ENCODE results near the gene TTC27. TPM values are rescaled to one million over a fixed set of nuclear protein-coding genes. Genes with fewer than 3 reads are reported as not detected.
A peak's percentile ranks its signal among the peaks of the same experiment; 100 is the strongest.
"Not testable (repeated sequence)": the region's sequence is repeated elsewhere in the genome, so short reads cannot be mapped to it uniquely, and the experiment has no call there.

The TTC27 gene
- polyA plus RNA-seq, 4 donors: 3.4 to 14.6 (median 8.1) TPM

- 45 to 65% (median 47%) methylated on average over 2 of the region's 2 CpGs for WGBS, 3 donors
- H3K4me3 ChIP-seq (ENCODE audit: low read depth in 1 of 3, low read length in 3 of 3): no peak overlapping the region
- no peak for FAIRE-seq
- peak; percentile 49 to 70 for DNase-seq
- H3K27ac ChIP-seq (ENCODE audit: low read depth in 1 of 3, low read length in 2 of 3): no peak overlapping the region
- H3K36me3 ChIP-seq (ENCODE audit: control insufficient read depth in 3 of 3, insufficient read depth in 2 of 3, low read depth in 1 of 3, low read length in 3 of 3): peaks cover under 1 to 19% (median 7%) of the 10 kb centered on the region in 3 donors
- H3K27me3 ChIP-seq (ENCODE audit: control insufficient read depth in 3 of 3, insufficient read depth in 3 of 3, low read length in 3 of 3): peaks cover 0 to 2% (median 0%) of the 10 kb centered on the region in 3 donors
- no peaks in the 10 kb centered on the region for H3K9me3 ChIP-seq (ENCODE audit: control insufficient read depth in 2 of 2, insufficient read depth in 1 of 2, low read depth in 1 of 2, low read length in 1 of 2)
- peaks cover 4 to 5% (median 4%) of the 10 kb centered on the region in 3 donors for H3K4me1 ChIP-seq (ENCODE audit: control insufficient read depth in 3 of 3, insufficient read depth in 2 of 3, low read depth in 1 of 3, low read length in 2 of 3)
Observed at GRCh38 chr2:32622570-32623310, 5.1 kb upstream of the TTC27 start.

GRCh38 chr2:32623311-32623706 lies 4.5 kb upstream of the TTC27 start:
- no peak for FAIRE-seq
- peaks cover 4 to 5% (median 4%) of the 10 kb centered on the region in 3 donors for H3K4me1 ChIP-seq (ENCODE audit: control insufficient read depth in 3 of 3, insufficient read depth in 2 of 3, low read depth in 1 of 3, low read length in 2 of 3)
- H3K4me3 ChIP-seq (ENCODE audit: low read depth in 1 of 3, low read length in 3 of 3): no peak overlapping the region
- peaks cover 0 to 2% (median 0%) of the 10 kb centered on the region in 3 donors for H3K27me3 ChIP-seq (ENCODE audit: control insufficient read depth in 3 of 3, insufficient read depth in 3 of 3, low read length in 3 of 3)
- H3K9me3 ChIP-seq (ENCODE audit: control insufficient read depth in 2 of 2, insufficient read depth in 1 of 2, low read depth in 1 of 2, low read length in 1 of 2): no peaks in the 10 kb centered on the region
- 89 to 93% (median 93%) methylated on average over 6 of the region's 6 CpGs for WGBS, 3 donors
- DNase-seq: no peak
- peaks cover 0 to 19% (median 7%) of the 10 kb centered on the region in 3 donors for H3K36me3 ChIP-seq (ENCODE audit: control insufficient read depth in 3 of 3, insufficient read depth in 2 of 3, low read depth in 1 of 3, low read length in 3 of 3)
- no peak overlapping the region for H3K27ac ChIP-seq (ENCODE audit: low read depth in 1 of 3, low read length in 2 of 3)

GRCh38 chr2:32624812-32625211 lies 3.0 kb upstream of the TTC27 start:
- 84 to 92% (median 91%) methylated on average over 3 of the region's 3 CpGs for WGBS, 3 donors
- no peak overlapping the region for H3K4me3 ChIP-seq (ENCODE audit: low read depth in 1 of 3, low read length in 3 of 3)
- peaks cover 4 to 10% (median 4%) of the 10 kb centered on the region in 3 donors for H3K4me1 ChIP-seq (ENCODE audit: control insufficient read depth in 3 of 3, insufficient read depth in 2 of 3, low read depth in 1 of 3, low read length in 2 of 3)
- DNase-seq (no peak), FAIRE-seq (no peak)
- H3K9me3 ChIP-seq (ENCODE audit: control insufficient read depth in 2 of 2, insufficient read depth in 1 of 2, low read depth in 1 of 2, low read length in 1 of 2): no peaks in the 10 kb centered on the region
- H3K27me3 ChIP-seq (ENCODE audit: control insufficient read depth in 3 of 3, insufficient read depth in 3 of 3, low read length in 3 of 3): peaks cover 0 to 2% (median 0%) of the 10 kb centered on the region in 3 donors
- peaks cover 0 to 15% (median 2%) of the 10 kb centered on the region in 3 donors for H3K36me3 ChIP-seq (ENCODE audit: control insufficient read depth in 3 of 3, insufficient read depth in 2 of 3, low read depth in 1 of 3, low read length in 3 of 3)
- H3K27ac ChIP-seq (ENCODE audit: low read depth in 1 of 3, low read length in 2 of 3): no peak overlapping the region

- Histone ChIP-seq H3K27me3 (ENCODE audit: control insufficient read depth in 3 of 3, insufficient read depth in 3 of 3, low read length in 3 of 3) (peaks cover 0 to 2% (median 0%) of the 10 kb centered on the region in 3 donors), H3K36me3 (ENCODE audit: control insufficient read depth in 3 of 3, insufficient read depth in 2 of 3, low read depth in 1 of 3, low read length in 3 of 3) (peaks cover 0 to 17% (median 4%) of the 10 kb centered on the region in 3 donors), H3K27ac (ENCODE audit: low read depth in 1 of 3, low read length in 2 of 3) (no peak overlapping the region), H3K4me1 (ENCODE audit: control insufficient read depth in 3 of 3, insufficient read depth in 2 of 3, low read depth in 1 of 3, low read length in 2 of 3) (peaks cover 4 to 10% (median 4%) of the 10 kb centered on the region in 3 donors), H3K4me3 (ENCODE audit: low read depth in 1 of 3, low read length in 3 of 3) (no peak overlapping the region), H3K9me3 (ENCODE audit: control insufficient read depth in 2 of 2, insufficient read depth in 1 of 2, low read depth in 1 of 2, low read length in 1 of 2) (no peaks in the 10 kb centered on the region)
- DNase-seq: no peak
- no peak for FAIRE-seq
- 67 to 73% (median 70%) methylated on average over 12 to 13 of the region's 13 CpGs for WGBS, 3 donors
Observed at GRCh38 chr2:32626639-32627221, 1.1 kb upstream of the TTC27 start.

GRCh38 chr2:32627441-32627813 lies 423 bp upstream of the TTC27 start:
- Histone ChIP-seq H3K36me3 (ENCODE audit: control insufficient read depth in 3 of 3, insufficient read depth in 2 of 3, low read depth in 1 of 3, low read length in 3 of 3) (peaks cover 0 to 13% (median 4%) of the 10 kb centered on the region in 3 donors), H3K27ac (ENCODE audit: low read depth in 1 of 3, low read length in 2 of 3) (peak overlapping the region; percentile 18 to 38 (median 34)), H3K4me1 (ENCODE audit: control insufficient read depth in 3 of 3, insufficient read depth in 2 of 3, low read depth in 1 of 3, low read length in 2 of 3) (peaks cover 2 to 7% (median 4%) of the 10 kb centered on the region in 3 donors), H3K27me3 (ENCODE audit: control insufficient read depth in 3 of 3, insufficient read depth in 3 of 3, low read length in 3 of 3) (peaks cover 0 to 2% (median 0%) of the 10 kb centered on the region in 3 donors), H3K4me3 (ENCODE audit: low read depth in 1 of 3, low read length in 3 of 3) (peak overlapping the region; percentile 13 to 100 (median 91)), H3K9me3 (ENCODE audit: control insufficient read depth in 2 of 2, insufficient read depth in 1 of 2, low read depth in 1 of 2, low read length in 1 of 2) (no peaks in the 10 kb centered on the region)
- FAIRE-seq (no peak), DNase-seq (peak in 1 of 2 donors; percentile 30)
- WGBS, 3 donors: 1% methylated on average over 16 of the region's 16 CpGs

GRCh38 chr2:32632089-32632488 lies 4.2 kb downstream of the TTC27 start:
- no peak overlapping the region for H3K27ac ChIP-seq (ENCODE audit: low read depth in 1 of 3, low read length in 2 of 3)
- no peak overlapping the region for H3K4me3 ChIP-seq (ENCODE audit: low read depth in 1 of 3, low read length in 3 of 3)
- FAIRE-seq (no peak), DNase-seq (no peak)
- H3K36me3 ChIP-seq (ENCODE audit: control insufficient read depth in 3 of 3, insufficient read depth in 2 of 3, low read depth in 1 of 3, low read length in 3 of 3): peaks cover 2 to 17% (median 4%) of the 10 kb centered on the region in 3 donors
- H3K27me3 ChIP-seq (ENCODE audit: control insufficient read depth in 3 of 3, insufficient read depth in 3 of 3, low read length in 3 of 3): no peaks in the 10 kb centered on the region
- 84 to 90% (median 88%) methylated on average over 5 of the region's 5 CpGs for WGBS, 3 donors
- peaks cover 0 to 5% (median 0%) of the 10 kb centered on the region in 3 donors for H3K4me1 ChIP-seq (ENCODE audit: control insufficient read depth in 3 of 3, insufficient read depth in 2 of 3, low read depth in 1 of 3, low read length in 2 of 3)
- no peaks in the 10 kb centered on the region for H3K9me3 ChIP-seq (ENCODE audit: control insufficient read depth in 2 of 2, insufficient read depth in 1 of 2, low read depth in 1 of 2, low read length in 1 of 2)

- peaks cover 4 to 17% (median 7%) of the 10 kb centered on the region in 3 donors for H3K36me3 ChIP-seq (ENCODE audit: control insufficient read depth in 3 of 3, insufficient read depth in 2 of 3, low read depth in 1 of 3, low read length in 3 of 3)
- DNase-seq (no peak), FAIRE-seq (no peak)
- H3K4me3 ChIP-seq (ENCODE audit: low read depth in 1 of 3, low read length in 3 of 3): no peak overlapping the region
- H3K27ac ChIP-seq (ENCODE audit: low read depth in 1 of 3, low read length in 2 of 3): no peak overlapping the region
- WGBS, 3 donors: 89 to 92% (median 91%) methylated on average over 3 of the region's 3 CpGs
- no peaks in the 10 kb centered on the region for H3K27me3 ChIP-seq (ENCODE audit: control insufficient read depth in 3 of 3, insufficient read depth in 3 of 3, low read length in 3 of 3)
- peaks cover 0 to 5% (median 0%) of the 10 kb centered on the region in 3 donors for H3K4me1 ChIP-seq (ENCODE audit: control insufficient read depth in 3 of 3, insufficient read depth in 2 of 3, low read depth in 1 of 3, low read length in 2 of 3)
- no peaks in the 10 kb centered on the region for H3K9me3 ChIP-seq (ENCODE audit: control insufficient read depth in 2 of 2, insufficient read depth in 1 of 2, low read depth in 1 of 2, low read length in 1 of 2)
Observed at GRCh38 chr2:32633040-32633439, 5.2 kb downstream of the TTC27 start.

- H3K4me1 ChIP-seq (ENCODE audit: control insufficient read depth in 3 of 3, insufficient read depth in 2 of 3, low read depth in 1 of 3, low read length in 2 of 3); H3K27me3 ChIP-seq (ENCODE audit: control insufficient read depth in 3 of 3, insufficient read depth in 3 of 3, low read length in 3 of 3); H3K4me3 ChIP-seq (ENCODE audit: low read depth in 1 of 3, low read length in 3 of 3); DNase-seq; FAIRE-seq; H3K9me3 ChIP-seq (ENCODE audit: control insufficient read depth in 2 of 2, insufficient read depth in 1 of 2, low read depth in 1 of 2, low read length in 1 of 2); H3K27ac ChIP-seq (ENCODE audit: low read depth in 1 of 3, low read length in 2 of 3): not testable (repeated sequence)
- whole genome bisulfite sequencing, 3 donors: 94 to 98% (median 97%) methylated on average over 5 of the region's 5 CpGs
- peaks cover 2 to 40% (median 9%) of the 10 kb centered on the region in 3 donors for H3K36me3 ChIP-seq (ENCODE audit: control insufficient read depth in 3 of 3, insufficient read depth in 2 of 3, low read depth in 1 of 3, low read length in 3 of 3)
Observed at GRCh38 chr2:32638548-32638947, 10.7 kb downstream of the TTC27 start.
